GM12875 (cell line): Measurements from ENCODE around the gene HLA-DMB.
A peak's percentile ranks its signal among the peaks of the same experiment; 100 is the strongest.

ENCODE experiments used
- H3K4me3 ChIP-seq: one replicate; pipeline ENCODE4 v1.5.1; 2011; ENCODE audit warnings: low read depth, low read length, control low read depth
- CTCF ChIP-seq: IDR thresholded peaks from 2 replicates; pipeline ENCODE4 v1.5.1; 2011; ENCODE audit warnings: low read depth, mild to moderate bottlenecking, control low read depth, inconsistent platforms, low read length, moderate library complexity, borderline replicate concordance; ENCODE audit not compliant: insufficient read depth

HLA-DMB gene

GRCh38 chr6:32971242-32971580 lies 30.4 kb upstream of the HLA-DMB start:
- peak overlapping the region; percentile 53 for H3K4me3 ChIP-seq
- TF ChIP-seq CTCF = no peak

DNA sequence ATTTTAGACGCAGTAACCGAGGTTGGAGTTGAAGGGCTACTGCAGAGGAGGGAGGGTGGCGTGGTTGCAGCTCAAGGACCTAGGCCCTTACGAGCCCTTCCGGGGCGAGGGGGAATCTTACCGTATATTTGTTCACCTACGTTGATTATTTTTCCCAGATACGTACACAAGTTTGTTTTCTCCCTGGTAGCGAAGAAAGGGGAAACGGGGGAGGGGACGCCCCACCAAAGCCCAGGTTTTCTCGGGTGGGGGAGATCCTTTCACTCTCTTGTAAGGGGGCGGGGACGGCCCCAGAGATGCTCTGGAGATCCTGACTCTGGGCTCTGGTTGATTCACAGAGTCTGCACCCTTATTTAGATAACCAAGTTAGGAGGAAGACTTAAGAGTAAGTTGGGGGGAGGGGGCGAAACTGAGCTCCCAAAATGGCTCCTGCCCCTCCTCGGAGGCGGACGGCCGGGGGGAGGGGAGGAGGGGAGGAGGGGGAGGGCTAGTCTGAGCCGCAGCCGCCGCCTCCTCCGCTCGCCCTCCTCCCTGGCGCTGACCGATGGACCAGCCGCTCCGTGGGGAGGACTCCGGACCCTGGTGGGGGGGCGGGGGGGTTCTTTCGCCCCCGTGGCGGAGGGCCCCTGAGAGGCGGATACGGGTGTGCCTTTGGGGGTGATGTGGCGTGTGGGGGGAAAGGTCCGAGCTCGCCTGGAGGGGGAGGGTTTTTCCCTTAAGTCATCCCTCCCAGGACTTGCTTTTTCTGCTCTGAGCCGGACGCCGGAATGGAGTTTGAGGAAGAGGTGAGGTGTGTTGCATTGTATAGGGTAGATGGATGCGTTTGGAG lies 29.8 kb upstream of the HLA-DMB start:
- TF ChIP-seq CTCF = no peak

GRCh38 chr6:32969685-32970412 lies 29.0 kb upstream of the HLA-DMB start:
- TF ChIP-seq CTCF = peak; percentile 12; the same call in 1 of the 2 replicates
- H3K4me3 ChIP-seq = peak overlapping the region; percentile 70

More for the DNA sequence above, 29.8 kb upstream of the HLA-DMB start:
- peak overlapping the region; percentile 70 for H3K4me3 ChIP-seq

GRCh38 chr6:32968867-32969684 lies 28.2 kb upstream of the HLA-DMB start:
- peak overlapping the region; percentile 70 for H3K4me3 ChIP-seq
- TF ChIP-seq CTCF = no peak

- peak within 1 kb of the TSS; percentile 70 for H3K4me3 ChIP-seq
- no peak for TF ChIP-seq CTCF
Observed at GRCh38 chr6:32968093-32968866, 27.5 kb upstream of the HLA-DMB start, which contains the start of gene BRD2. Gene BRD2, plus strand, starts transcription at chr6:32968594. Its CDS starts 4,305 bp downstream, at chr6:32972899.
